Esophagus squamous epithelium (tissue), 5 donors: Measurements from ENCODE around the gene MDM1. TPM values are rescaled to one million over a fixed set of nuclear protein-coding genes. Genes with fewer than 3 reads are reported as not detected.

Source experiments
- DNase-seq: peaks from one replicate; lab custom pipeline; 2025; lab: John Stamatoyannopoulos, UW
- H3K27ac ChIP-seq, 4 donors: fragments of 200-600 bp; sonication (generic); one replicate each; pipeline ENCODE4 v1.5.1; 2016 to 2019; ENCODE audit warnings: mild to moderate bottlenecking in 1 of 4
- H3K27me3 ChIP-seq, 4 donors: fragments of 200-600 bp; sonication (generic); 1 replicate in 3 of 4; 2 replicates in 1 of 4; pipeline versions ENCODE4 v1.5.1 to v1.6.0; 2017 to 2021; ENCODE audit warnings: antibody characterized with exemption in 1 of 4
- H3K36me3 ChIP-seq, 3 donors: fragments of 200-600 bp; sonication (generic); one replicate each; pipeline ENCODE4 v1.5.1; 2016 to 2019
- H3K4me1 ChIP-seq, 3 donors: fragments of 200-600 bp; sonication (generic); one replicate each; pipeline ENCODE4 v1.5.1; 2017 to 2019
- H3K4me3 ChIP-seq, 4 donors: fragments of 200-600 bp; sonication (generic); 1 replicate in 3 of 4; 2 replicates in 1 of 4; pipeline ENCODE4 v1.5.1; 2016 to 2019; ENCODE audit warnings: mild to moderate bottlenecking in 2 of 4, moderate library complexity in 1 of 4
- H3K9me3 ChIP-seq, 3 donors: fragments of 200-600 bp; sonication (generic); one replicate each; pipeline ENCODE4 v1.5.1; 2016 to 2019
- CTCF ChIP-seq, 6 experiments: fragments of 450-650 bp in 4 of 6; fragments of 200-600 bp in 2 of 6; sonication (generic) in 2 of 6; IDR thresholded peaks; one replicate each; pipeline ENCODE4 v1.5.1; 2016 to 2019; ENCODE audit warnings: antibody characterized with exemption in 6 of 6, mild to moderate bottlenecking in 4 of 6, moderate library complexity in 4 of 6
- POLR2A ChIP-seq, 4 donors: fragments of 450-650 bp; IDR thresholded peaks; one replicate each; pipeline ENCODE4 v1.6.1; 2017; ENCODE audit warnings: antibody characterized with exemption in 4 of 4, mild to moderate bottlenecking in 4 of 4, moderate library complexity in 3 of 4
- WGBS, 2 donors: methylation state at CpG; one replicate each; pipeline ENCODE4 v1.1.5; 2018; 5-methylcytosine and 5-hydroxymethylcytosine counted together
- intact Hi-C: fragments of 100-400 bp; cut with DNase I; formaldehyde crosslinking; loops from one replicate; pipeline ENCODE4 v1.15.0; 2022
- total RNA-seq, 4 donors: library from RNA; depleted of rRNA; stranded (reverse); fragments of >200 nt; gene quantifications; one replicate each; pipeline ENCODE4 v1.1.0, GENCODE V29; 2016
- donor health status: DM: yes; HTN: yes; CAD: no.

MDM1 gene
- total RNA-seq, 4 donors from 2014 or later: 8.0 to 14.1 (median 10.5) TPM

- no peak for TF ChIP-seq CTCF (IDR thresholded peaks at IDR 0.05)
- TF ChIP-seq POLR2A (IDR thresholded peaks at IDR 0.05): no peak
- intact Hi-C loops: no loop called here
- Histone ChIP-seq H3K4me3 (no peak overlapping the region), H3K36me3 (no peaks in the 10 kb centered on the region), H3K4me1 (peaks cover 0 to 25% (median 9%) of the 10 kb centered on the region in 3 donors), H3K27ac (no peak overlapping the region), H3K27me3 (no peaks in the 10 kb centered on the region), H3K9me3 (no peaks in the 10 kb centered on the region)
- WGBS, 2 donors: 79 to 92% methylated on average over 6 to 7 of the region's 8 CpGs
- no peak for DNase-seq
These were observed 37.9 kb upstream of the MDM1 start for GRCh38 chr12:68370006-68370590.

- H3K4me3 ChIP-seq: no peak overlapping the region
- H3K27ac ChIP-seq: no peak overlapping the region
- TF ChIP-seq CTCF (IDR thresholded peaks at IDR 0.05): no peak
- TF ChIP-seq POLR2A (IDR thresholded peaks at IDR 0.05): no peak
- WGBS, 2 donors: 77% methylated on average over 2 of the region's 2 CpGs
- no peak for DNase-seq
- peaks cover 0 to 29% (median 12%) of the 10 kb centered on the region in 3 donors for H3K4me1 ChIP-seq
- no peaks in the 10 kb centered on the region for H3K9me3 ChIP-seq
- intact Hi-C loops: loop anchor here (10.0 kb wide), 1 partner anchor 246 kb away; the partner anchor contains the start of gene RAP1B
- no peaks in the 10 kb centered on the region for H3K36me3 ChIP-seq
- no peaks in the 10 kb centered on the region for H3K27me3 ChIP-seq
These were observed 36.2 kb upstream of the MDM1 start for GRCh38 chr12:68368327-68368726.

GRCh38 chr12:68367903-68368302, 35.7 kb upstream of the MDM1 start:
- 65 to 95% methylated on average over 2 of the region's 2 CpGs for WGBS, 2 donors
- intact Hi-C loops: loop anchor here (10.0 kb wide), 1 partner anchor 247 kb away; the partner anchor contains the start of gene RAP1B
- no peak overlapping the region for H3K27ac ChIP-seq
- H3K9me3 ChIP-seq: no peaks in the 10 kb centered on the region
- H3K4me3 ChIP-seq: no peak overlapping the region
- no peak for TF ChIP-seq POLR2A (IDR thresholded peaks at IDR 0.05)
- peaks cover 0 to 29% (median 12%) of the 10 kb centered on the region in 3 donors for H3K4me1 ChIP-seq
- no peaks in the 10 kb centered on the region for H3K27me3 ChIP-seq
- no peak for DNase-seq
- H3K36me3 ChIP-seq: no peaks in the 10 kb centered on the region

- no peak overlapping the region for H3K27ac ChIP-seq
- TF ChIP-seq POLR2A (IDR thresholded peaks at IDR 0.05) (no peak), CTCF (IDR thresholded peaks at IDR 0.05) (no peak)
These were observed 35.0 kb upstream of the MDM1 start for GRCh38 chr12:68367116-68367515.

GRCh38 chr12:68364893-68365725, 32.9 kb upstream of the MDM1 start:
- Histone ChIP-seq H3K4me1 (peaks cover 0 to 29% (median 12%) of the 10 kb centered on the region in 3 donors), H3K4me3 (peak overlapping the region; percentile 9 to 59 (median 30)), H3K27me3 (no peaks in the 10 kb centered on the region), H3K9me3 (no peaks in the 10 kb centered on the region), H3K36me3 (no peaks in the 10 kb centered on the region), H3K27ac (peak overlapping the region; percentile 68 to 88 (median 76))
- WGBS, 2 donors: 18 to 40% methylated on average over 9 to 15 of the region's 26 CpGs
- intact Hi-C loops: loop anchor here (10.0 kb wide), 1 partner anchor 250 kb away; the partner anchor contains the start of gene RAP1B
- TF ChIP-seq CTCF (IDR thresholded peaks at IDR 0.05): no peak
- peak in 2 of 4 donors; percentile 25 to 65 for TF ChIP-seq POLR2A (IDR thresholded peaks at IDR 0.05)
- peak; percentile 66 for DNase-seq

More at GRCh38 chr12:68367116-68367515, 35.0 kb upstream of the MDM1 start:
- 47 to 60% methylated on average over 1 of the region's 1 CpG for WGBS, 2 donors
- no peak for DNase-seq
- intact Hi-C loops: loop anchor here (10.0 kb wide), 1 partner anchor 248 kb away; the partner anchor contains the start of gene RAP1B
- no peak overlapping the region for H3K4me3 ChIP-seq
- H3K36me3 ChIP-seq: no peaks in the 10 kb centered on the region
- H3K9me3 ChIP-seq: no peaks in the 10 kb centered on the region
- no peaks in the 10 kb centered on the region for H3K27me3 ChIP-seq
- H3K4me1 ChIP-seq: peaks cover 0 to 29% (median 12%) of the 10 kb centered on the region in 3 donors
